RWPE2 (cell line): ENCODE data around the gene GTF3C1.
A peak's percentile ranks its signal among the peaks of the same experiment; 100 is the strongest.
"Not testable (repeated sequence)": the region's sequence is repeated elsewhere in the genome, so short reads cannot be mapped to it uniquely, and the experiment has no call there.

Experiments
- ATAC-seq: fragments of 200-7000 bp; cut with Tn5 transposase; 3 replicates; pipeline ENCODE4 v1.9.1; 2021; ENCODE audit warnings: low read depth
- DNase-seq: peaks from one replicate; pipeline ENCODE4 v3.0.0-alpha.2; 2020; ENCODE audit warnings: low spot score
- H3K27ac ChIP-seq: fragments of 450-650 bp; 2 replicates; pipeline ENCODE4 v1.5.1; 2017; ENCODE audit warnings: mild to moderate bottlenecking; ENCODE audit not compliant: poor library complexity, severe bottlenecking
- H3K27me3 ChIP-seq: fragments of 250-450 bp; sonication (Bioruptor Pico); 2 replicates; pipeline ENCODE4 v1.5.1; 2021; ENCODE audit warnings: mild to moderate bottlenecking, moderate library complexity; ENCODE audit not compliant: insufficient read depth, poor library complexity, severe bottlenecking
- H3K36me3 ChIP-seq: fragments of 250-450 bp; sonication (Bioruptor Pico); 2 replicates; pipeline ENCODE4 v1.5.1; 2020; ENCODE audit warnings: low read depth, mild to moderate bottlenecking, moderate library complexity
- H3K4me1 ChIP-seq: fragments of 250-450 bp; sonication (Bioruptor Pico); 2 replicates; pipeline ENCODE4 v1.5.1; 2021; ENCODE audit warnings: mild to moderate bottlenecking, moderate library complexity; ENCODE audit not compliant: insufficient read depth, poor library complexity, severe bottlenecking
- H3K4me3 ChIP-seq: fragments of 250-450 bp; sonication (Bioruptor Pico); 2 replicates; pipeline ENCODE4 v1.5.1; 2021; ENCODE audit warnings: mild to moderate bottlenecking, moderate library complexity; ENCODE audit not compliant: severe bottlenecking
- H3K9me3 ChIP-seq: fragments of 250-450 bp; sonication (Bioruptor Pico); 2 replicates; pipeline ENCODE4 v1.5.1; 2021; ENCODE audit warnings: mild to moderate bottlenecking, moderate library complexity; ENCODE audit not compliant: severe bottlenecking
- CTCF ChIP-seq: fragments of 450-650 bp; IDR thresholded peaks from one replicate; pipeline ENCODE4 v1.5.1; 2017; ENCODE audit warnings: mild to moderate bottlenecking, moderate library complexity; ENCODE audit not compliant: poor library complexity, severe bottlenecking

The GTF3C1 gene

GRCh38 chr16:27439271-27440018 is 110.3 kb downstream of the GTF3C1 start:
- Histone ChIP-seq H3K27ac (no peak overlapping the region), H3K36me3 (no peaks in the 10 kb centered on the region), H3K4me1 (no peaks in the 10 kb centered on the region), H3K9me3 (peaks cover 1% of the 10 kb centered on the region), H3K27me3 (no peaks in the 10 kb centered on the region), H3K4me3 (no peak overlapping the region)
- no peak for ATAC-seq
- DNase-seq = peak; percentile 34
- no peak for TF ChIP-seq CTCF

GRCh38 chr16:27437946-27438345 is 111.8 kb downstream of the GTF3C1 start:
- H3K4me1 ChIP-seq = no peaks in the 10 kb centered on the region
- ATAC-seq (no peak), DNase-seq (peak; percentile 10)
- H3K27ac ChIP-seq = no peak overlapping the region
- H3K27me3 ChIP-seq = no peaks in the 10 kb centered on the region
- no peak overlapping the region for H3K4me3 ChIP-seq
- no peak for TF ChIP-seq CTCF
- no peaks in the 10 kb centered on the region for H3K9me3 ChIP-seq
- no peaks in the 10 kb centered on the region for H3K36me3 ChIP-seq

- Histone ChIP-seq H3K27me3 (no peaks in the 10 kb centered on the region), H3K4me3 (no peak overlapping the region), H3K4me1 (no peaks in the 10 kb centered on the region), H3K27ac (no peak overlapping the region), H3K9me3 (no peaks in the 10 kb centered on the region), H3K36me3 (no peaks in the 10 kb centered on the region)
- peak; percentile 36 for DNase-seq
- TF ChIP-seq CTCF = no peak
- ATAC-seq = no peak
Observed at GRCh38 chr16:27436921-27437650, 112.6 kb downstream of the GTF3C1 start.

- Histone ChIP-seq H3K4me1 (no peaks in the 10 kb centered on the region), H3K4me3 (no peak overlapping the region), H3K9me3 (no peaks in the 10 kb centered on the region), H3K36me3 (no peaks in the 10 kb centered on the region), H3K27ac (no peak overlapping the region), H3K27me3 (no peaks in the 10 kb centered on the region)
- DNase-seq (peak; percentile 23), ATAC-seq (no peak)
- no peak for TF ChIP-seq CTCF
Observed at GRCh38 chr16:27436065-27436464, 113.6 kb downstream of the GTF3C1 start.

- not testable (repeated sequence) for H3K4me1 ChIP-seq, H3K9me3 ChIP-seq, H3K36me3 ChIP-seq, H3K4me3 ChIP-seq, ATAC-seq, H3K27ac ChIP-seq, H3K27me3 ChIP-seq
- peak; percentile 21 for DNase-seq
Observed at GRCh38 chr16:27435146-27435545, 114.6 kb downstream of the GTF3C1 start.
